H1 (cell line): Measurements from ENCODE around the gene MBOAT2. TPM values are rescaled to one million over a fixed set of nuclear protein-coding genes. Genes with fewer than 3 reads are reported as not detected.

Experiments
- CTCF ChIA-PET: fragments of 300-600 bp; sonication (Branson Sonifier 250); formaldehyde crosslinking; loops from one replicate; lab custom pipeline; 2021; ENCODE audit not compliant: partially characterized antibody; lab: Charles Lee
- POLR2A ChIA-PET: fragments of 300-600 bp; sonication (Branson Sonifier 250); formaldehyde crosslinking; loops from one replicate; lab custom pipeline; 2021; ENCODE audit warnings: inconsistent platforms; ENCODE audit not compliant: partially characterized antibody; lab: Charles Lee
- DNase-seq, 2 experiments: peaks; one replicate each; pipeline versions ENCODE4 v3.0.0 to v3.0.0-alpha.2; 2010 to 2022; ENCODE audit warnings: low spot score in 2 of 2, low read depth in 1 of 2, mixed read lengths in 1 of 2
- FAIRE-seq: peaks from 2 replicates; lab custom pipeline; 2011; peaks lifted over from hg19 to GRCh38; lab: Jason Lieb, UNC
- H2AFZ ChIP-seq: 2 replicates; pipeline ENCODE4 v1.8.1; 2012; ENCODE audit warnings: low read length, inconsistent platforms
- H2AK5ac ChIP-seq: 2 replicates; pipeline ENCODE4 v1.6.1; 2013; ENCODE audit warnings: low read depth, low read length
- H2BK120ac ChIP-seq: replicated peaks from 2 replicates; pipeline ENCODE3; 2013; ENCODE audit warnings: low read depth, low read length, inconsistent platforms
- H2BK12ac ChIP-seq: 2 replicates; pipeline ENCODE4 v1.6.1; 2013; ENCODE audit warnings: low read depth, low read length
- H2BK15ac ChIP-seq: 2 replicates; pipeline ENCODE4 v1.6.1; 2013; ENCODE audit warnings: low read length
- H2BK20ac ChIP-seq: 2 replicates; pipeline ENCODE4 v1.6.1; 2013; ENCODE audit warnings: low read length
- H2BK5ac ChIP-seq: 2 replicates; pipeline ENCODE4 v1.6.1; 2013; ENCODE audit warnings: low read depth, low read length
- H3K14ac ChIP-seq: 2 replicates; pipeline ENCODE4 v1.6.1; 2013; ENCODE audit warnings: inconsistent platforms; ENCODE audit not compliant: insufficient read length
- H3K18ac ChIP-seq: 2 replicates; pipeline ENCODE4 v1.6.1; 2013; ENCODE audit warnings: low read length; ENCODE audit errors: extremely low read depth
- H3K23ac ChIP-seq: 2 replicates; pipeline ENCODE4 v1.6.1; 2013; ENCODE audit warnings: inconsistent platforms; ENCODE audit not compliant: insufficient read length
- H3K23me2 ChIP-seq: 2 replicates; pipeline ENCODE4 v1.6.1; 2013; ENCODE audit warnings: low read depth, low read length
- H3K27ac ChIP-seq: 2 replicates; pipeline ENCODE4 v1.6.1; 2011; ENCODE audit warnings: low read depth, low read length, inconsistent platforms
- H3K27me3 ChIP-seq, 4 experiments: replicated peaks in 1 of 4; 1 replicate in 1 of 4; 2 replicates in 3 of 4; pipeline versions ENCODE4 v1.6.1 to v1.8.1; 2011 to 2013; ENCODE audit warnings: low read length in 3 of 4, mild to moderate bottlenecking in 3 of 4, inconsistent platforms in 2 of 4, mixed read lengths in 2 of 4, moderate library complexity in 1 of 4; ENCODE audit not compliant: control insufficient read depth in 3 of 4, insufficient read depth in 3 of 4; ENCODE audit errors: extremely low read depth in 1 of 4
- H3K36me3 ChIP-seq, 4 experiments: 2 replicates each; pipeline versions ENCODE4 v1.6.1 to v1.8.1; 2011 to 2013; ENCODE audit warnings: mild to moderate bottlenecking in 4 of 4, low read length in 3 of 4, moderate library complexity in 2 of 4, control low read depth in 1 of 4, inconsistent platforms in 1 of 4; ENCODE audit not compliant: insufficient read depth in 4 of 4, control insufficient read depth in 2 of 4
- H3K4ac ChIP-seq: replicated peaks from 2 replicates; pipeline ENCODE3; 2013; ENCODE audit warnings: low read length, low read depth, mixed read lengths, inconsistent platforms; ENCODE audit not compliant: insufficient read length
- H3K4me1 ChIP-seq, 4 experiments: replicated peaks in 1 of 4; 1 replicate in 1 of 4; 2 replicates in 3 of 4; pipeline versions ENCODE4 v1.6.1 to v1.8.1; 2011 to 2013; ENCODE audit warnings: low read length in 3 of 4, inconsistent platforms in 2 of 4, mixed read lengths in 1 of 4; ENCODE audit not compliant: insufficient read depth in 4 of 4, control insufficient read depth in 3 of 4
- H3K4me2 ChIP-seq, 2 experiments: 2 replicates each; pipeline versions ENCODE4 v1.6.1 to v1.8.1; 2011 to 2013; ENCODE audit warnings: low read depth in 2 of 2, low read length in 2 of 2, control low read depth in 1 of 2, inconsistent platforms in 1 of 2, mild to moderate bottlenecking in 1 of 2; ENCODE audit not compliant: insufficient read depth in 1 of 2
- H3K4me3 ChIP-seq, 4 experiments: fragments of 200-600, 300-600 bp in 1 of 4; sonication (generic), shearing (Covaris generic), sonication (Bioruptor Twin) in 1 of 4; 2 replicates each; pipeline versions ENCODE4 v1.5.1 to v1.8.1; 2011 to 2016; ENCODE audit warnings: low read length in 4 of 4, low read depth in 3 of 4, control low read depth in 2 of 4, inconsistent platforms in 2 of 4, mild to moderate bottlenecking in 2 of 4, mixed read lengths in 1 of 4, moderate library complexity in 1 of 4; ENCODE audit not compliant: insufficient read depth in 2 of 4; ENCODE audit errors: extremely low read depth in 1 of 4
- H3K56ac ChIP-seq: replicated peaks from 2 replicates; pipeline ENCODE3; 2013; ENCODE audit warnings: low read depth, mild to moderate bottlenecking, mixed read lengths, low read length, inconsistent platforms; ENCODE audit not compliant: insufficient read length
- H3K79me1 ChIP-seq: 2 replicates; pipeline ENCODE4 v1.6.1; 2013; ENCODE audit warnings: low read depth, low read length, control low read depth
- H3K79me2 ChIP-seq, 2 experiments: 2 replicates each; pipeline versions ENCODE4 v1.6.1 to v1.8.1; 2012 to 2013; ENCODE audit warnings: low read length in 2 of 2, mild to moderate bottlenecking in 2 of 2, inconsistent platforms in 1 of 2; ENCODE audit not compliant: insufficient read depth in 2 of 2, control insufficient read depth in 1 of 2
- H3K9ac ChIP-seq, 4 experiments: replicated peaks in 1 of 4; 1 replicate in 1 of 4; 2 replicates in 3 of 4; pipeline versions ENCODE4 v1.6.1 to v1.8.1; 2011 to 2013; ENCODE audit warnings: low read depth in 3 of 4, low read length in 3 of 4, control low read depth in 2 of 4, mild to moderate bottlenecking in 2 of 4, moderate library complexity in 2 of 4, inconsistent platforms in 1 of 4; ENCODE audit errors: extremely low read depth in 1 of 4
- H3K9me3 ChIP-seq, 2 experiments: 2 replicates each; pipeline versions ENCODE4 v1.6.1 to v1.8.1; 2012 to 2013; ENCODE audit warnings: mild to moderate bottlenecking in 2 of 2, moderate library complexity in 2 of 2, control low read depth in 1 of 2, inconsistent platforms in 1 of 2, low read depth in 1 of 2, low read length in 1 of 2, mixed read lengths in 1 of 2; ENCODE audit not compliant: insufficient read depth in 2 of 2
- H4K20me1 ChIP-seq, 2 experiments: replicated peaks in 1 of 2; 2 replicates each; pipeline versions ENCODE3 to v1.8.1; 2011 to 2013; ENCODE audit warnings: inconsistent platforms in 2 of 2, low read length in 2 of 2, mild to moderate bottlenecking in 1 of 2; ENCODE audit not compliant: insufficient read depth in 2 of 2, control insufficient read depth in 1 of 2
- H4K5ac ChIP-seq: 2 replicates; pipeline ENCODE4 v1.6.1; 2013; ENCODE audit warnings: low read length, low read depth, mixed read lengths, inconsistent platforms; ENCODE audit not compliant: insufficient read length
- H4K8ac ChIP-seq: 2 replicates; pipeline ENCODE4 v1.8.0; 2013; ENCODE audit warnings: mild to moderate bottlenecking, moderate library complexity, low read length, inconsistent platforms; ENCODE audit not compliant: insufficient read depth; ENCODE audit errors: extremely low read depth
- H4K91ac ChIP-seq: replicated peaks from 2 replicates; pipeline ENCODE3; 2013; ENCODE audit warnings: low read length, mixed read lengths, inconsistent platforms; ENCODE audit not compliant: insufficient read length
- BACH1 ChIP-seq: IDR thresholded peaks from 2 replicates; pipeline ENCODE4 v1.6.1; 2012; ENCODE audit warnings: low read length, improper control_type of control experiment
- CBX5 ChIP-seq: fragments of 300-800, 300-1000 bp; sonication (generic); IDR thresholded peaks from 2 replicates; pipeline ENCODE4 v1.7.1; 2016; ENCODE audit warnings: antibody characterized with exemption, low read length, low read depth
- CBX8 ChIP-seq: fragments of 300-800, 300-1000 bp; sonication (generic); IDR thresholded peaks from 2 replicates; pipeline ENCODE4 v1.7.1; 2016; ENCODE audit warnings: low read depth, low read length, borderline replicate concordance
- CHD1 ChIP-seq: IDR thresholded peaks from 2 replicates; pipeline ENCODE4 v1.6.1; 2012; ENCODE audit warnings: low read depth, low read length, improper control_type of control experiment
- CREB1 ChIP-seq: IDR thresholded peaks from 2 replicates; pipeline ENCODE4 v1.6.1; 2012; ENCODE audit warnings: inconsistent platforms
- EP300 ChIP-seq, 2 experiments: IDR thresholded peaks; 1 replicate in 1 of 2; 2 replicates in 1 of 2; pipeline ENCODE4 v1.6.1; 2011 to 2012; ENCODE audit warnings: low read depth in 2 of 2, low read length in 2 of 2, mild to moderate bottlenecking in 2 of 2, borderline replicate concordance in 1 of 2, inconsistent platforms in 1 of 2, moderate library complexity in 1 of 2
- EZH2 ChIP-seq: fragments of 200-600 bp; sonication (generic); IDR thresholded peaks from 2 replicates; pipeline ENCODE4 v1.7.1; 2012; ENCODE audit warnings: low read depth, mild to moderate bottlenecking, moderate library complexity, low read length, inconsistent platforms; ENCODE audit not compliant: severe bottlenecking
- GABPA ChIP-seq: IDR thresholded peaks from 2 replicates; pipeline ENCODE4 v1.6.1; 2011; ENCODE audit warnings: mild to moderate bottlenecking, low read length, moderate library complexity, borderline replicate concordance; ENCODE audit not compliant: insufficient read depth
- HDAC6 ChIP-seq: IDR thresholded peaks from one replicate; pipeline ENCODE4 v1.7.1; 2012; ENCODE audit warnings: low read depth, mild to moderate bottlenecking, inconsistent platforms, low read length, moderate library complexity
- KDM1A ChIP-seq: fragments of 200-600, 300-600 bp; sonication (generic); IDR thresholded peaks from 2 replicates; pipeline ENCODE4 v1.7.1; 2016; ENCODE audit warnings: mild to moderate bottlenecking, low read length, borderline replicate concordance
- SIRT6 ChIP-seq: IDR thresholded peaks from one replicate; pipeline ENCODE4 v1.7.1; 2012; ENCODE audit warnings: low read length, inconsistent platforms
- TEAD4 ChIP-seq: IDR thresholded peaks from 2 replicates; pipeline ENCODE4 v1.6.1; 2012; ENCODE audit warnings: low read depth, low read length, inconsistent platforms, mixed read lengths
- WGBS, 2 experiments: shearing (Covaris generic) in 1 of 2; methylation state at CpG; one replicate each; pipeline versions ENCODE4 v1.1.6 to v1.1.7; 2013 to 2015; ENCODE audit warnings: low lambda C conversion rate in 2 of 2, mixed read lengths in 2 of 2, inconsistent platforms in 1 of 2, low coverage in 1 of 2, missing lambda C conversion rate in 1 of 2; ENCODE audit not compliant: insufficient replicate concordance in 2 of 2, insufficient coverage in 1 of 2, insufficient read length in 1 of 2; ENCODE audit errors: extremely low coverage in 1 of 2, missing lambda C conversion rate in 1 of 2; 5-methylcytosine and 5-hydroxymethylcytosine counted together
- polyA plus RNA-seq, 7 experiments: library from polyadenylated mRNA; depleted of rRNA in 3 of 7; stranded (reverse) in 5 of 7; unstranded in 2 of 7; fragments of >200 nt in 5 of 7; fragments of 200-250 nt in 2 of 7; gene quantifications; 1 replicate in 5 of 7; 2 replicates in 1 of 7; 4 replicates in 1 of 7; pipeline versions ENCODE4 v1.2.1 to v1.2.3, GENCODE V29; 2011 to 2013; ENCODE audit warnings: missing spikeins in 2 of 7, mixed read lengths in 2 of 7
- total RNA-seq: library from RNA; stranded (reverse); fragmentation: NEBNext Ultra II Directional; extraction: Animal tissue kit (Norgen Biotek cat#: 25700); gene quantifications from 2 replicates; pipeline ENCODE4 v1.2.1, GENCODE V29; 2021
- TF ChIP-seq, protein P1 (sequence below): IDR thresholded peaks from 2 replicates; pipeline ENCODE4 v1.6.1; 2012; ENCODE audit warnings: inconsistent platforms
- TF ChIP-seq, protein P2 (sequence below): IDR thresholded peaks from 2 replicates; pipeline ENCODE4 v1.6.1; 2011; ENCODE audit warnings: low read depth, mild to moderate bottlenecking, low read length; ENCODE audit not compliant: insufficient read depth

The MBOAT2 gene
- total and polyA plus RNA-seq, 2 of the 8 experiments (the other 6 are each of a cell fraction or from before 2014, with no cell fraction given), result 11.2 to 23.4 TPM

DNA sequence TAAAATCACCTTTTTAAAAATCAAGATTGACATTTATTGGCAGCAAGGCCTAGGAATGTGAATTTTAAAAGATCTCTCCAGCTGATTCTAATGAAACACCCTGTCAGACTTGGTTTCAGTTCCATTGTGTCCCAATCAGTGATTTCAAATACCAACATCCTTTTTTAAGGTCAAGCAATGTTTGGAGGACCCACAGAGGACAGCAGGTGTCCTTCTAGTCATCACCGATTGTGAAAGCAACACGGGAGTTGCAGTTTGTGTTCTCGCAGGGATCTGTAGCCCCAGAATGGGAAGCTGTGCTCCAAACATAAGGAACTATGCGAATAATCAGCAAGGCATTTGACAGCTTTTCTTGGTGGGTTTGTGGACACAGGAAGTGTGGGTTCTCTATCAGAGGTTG is 161.6 kb downstream of the MBOAT2 start:
- no peaks in the 10 kb centered on the region for H3K79me2 ChIP-seq
- H3K9me3 ChIP-seq, result no peaks in the 10 kb centered on the region
- H3K79me1 ChIP-seq, result no peaks in the 10 kb centered on the region
- no peak overlapping the region for H3K56ac ChIP-seq
- H2AFZ ChIP-seq, result no peak overlapping the region
- H4K91ac ChIP-seq, result no peak overlapping the region
- FAIRE-seq (no peak), DNase-seq (no peak)
- H3K14ac ChIP-seq, result no peak overlapping the region
- H3K23ac ChIP-seq, result no peak overlapping the region
- POLR2A ChIA-PET, result no interaction called here
- no peak overlapping the region for H3K4me2 ChIP-seq
- 83% methylated on average over 4 of the region's 4 CpGs; no CpG with 5 or more reads in 1 of the 2 experiments for WGBS, 2 experiments
- H3K27me3 ChIP-seq, result no peaks in the 10 kb centered on the region
- no peak overlapping the region for H4K8ac ChIP-seq
- H2BK12ac ChIP-seq, result no peak overlapping the region
- no peak overlapping the region for H4K5ac ChIP-seq
- H3K4me1 ChIP-seq, result no peaks in the 10 kb centered on the region; a peak in 1 of 7 replicates
- H3K18ac ChIP-seq, result no peak overlapping the region
- H3K9ac ChIP-seq, result no peak overlapping the region
- H2BK5ac ChIP-seq, result no peak overlapping the region
- no peaks in the 10 kb centered on the region for H4K20me1 ChIP-seq
- H3K27ac ChIP-seq, result no peak overlapping the region
- no peak overlapping the region for H2AK5ac ChIP-seq
- no peak overlapping the region for H3K4me3 ChIP-seq
- H3K4ac ChIP-seq, result no peak overlapping the region
- no peaks in the 10 kb centered on the region for H3K36me3 ChIP-seq
- no peak overlapping the region for H2BK20ac ChIP-seq
- no peak overlapping the region for H2BK120ac ChIP-seq
- no peaks in the 10 kb centered on the region for H3K23me2 ChIP-seq
- no peak overlapping the region for H2BK15ac ChIP-seq
- CTCF ChIA-PET, result interaction anchor here (0.5 to 0.6 kb wide), 2 partner anchors 10 to 11 kb away, joined by 3 to 4 read pairs; no protein-coding TSS in a partner anchor
- TF ChIP-seq BACH1, result no peak
- TF ChIP-seq TEAD4, result no peak
- no peak for TF ChIP-seq HDAC6
- no peak for TF ChIP-seq KDM1A
- TF ChIP-seq CHD1, result no peak
- no peak for TF ChIP-seq SIRT6
- TF ChIP-seq EZH2, result no peak
- TF ChIP-seq, protein P1, sequence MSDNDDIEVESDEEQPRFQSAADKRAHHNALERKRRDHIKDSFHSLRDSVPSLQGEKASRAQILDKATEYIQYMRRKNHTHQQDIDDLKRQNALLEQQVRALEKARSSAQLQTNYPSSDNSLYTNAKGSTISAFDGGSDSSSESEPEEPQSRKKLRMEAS, result no peak
- no peak for TF ChIP-seq GABPA
- TF ChIP-seq EP300 (IDR thresholded peaks at IDR 0.05; ENCODE audit: borderline replicate concordance in 1 of 2, low read depth in 2 of 2, low read length in 2 of 2), result no peak
- TF ChIP-seq, protein P2, sequence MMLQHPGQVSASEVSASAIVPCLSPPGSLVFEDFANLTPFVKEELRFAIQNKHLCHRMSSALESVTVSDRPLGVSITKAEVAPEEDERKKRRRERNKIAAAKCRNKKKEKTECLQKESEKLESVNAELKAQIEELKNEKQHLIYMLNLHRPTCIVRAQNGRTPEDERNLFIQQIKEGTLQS, result no peak
- no peak for TF ChIP-seq CBX8
- no peak for TF ChIP-seq CBX5
- no peak for TF ChIP-seq CREB1
